IPS-15b (cell line): Measurements from ENCODE around the gene KATNAL1.

Experiments used
- H3K27me3 ChIP-seq: one replicate; pipeline ENCODE4 v1.6.1; 2013; ENCODE audit warnings: low read length; ENCODE audit not compliant: control insufficient read depth, insufficient read depth
- H3K36me3 ChIP-seq: one replicate; pipeline ENCODE4 v1.6.1; 2013; ENCODE audit warnings: low read length; ENCODE audit not compliant: control insufficient read depth, insufficient read depth
- H3K4me1 ChIP-seq: one replicate; pipeline ENCODE4 v1.6.1; 2013; ENCODE audit warnings: mild to moderate bottlenecking, low read length; ENCODE audit not compliant: control insufficient read depth, insufficient read depth
- H3K4me3 ChIP-seq: one replicate; pipeline ENCODE4 v1.5.1; 2013; ENCODE audit warnings: low read depth, low read length
- H3K9ac ChIP-seq: one replicate; pipeline ENCODE4 v1.6.1; 2013; ENCODE audit warnings: low read depth, mild to moderate bottlenecking, low read length
- H3K9me3 ChIP-seq: one replicate; pipeline ENCODE4 v1.6.1; 2013; ENCODE audit warnings: mild to moderate bottlenecking, low read length; ENCODE audit not compliant: control insufficient read depth, insufficient read depth

KATNAL1 gene

DNA sequence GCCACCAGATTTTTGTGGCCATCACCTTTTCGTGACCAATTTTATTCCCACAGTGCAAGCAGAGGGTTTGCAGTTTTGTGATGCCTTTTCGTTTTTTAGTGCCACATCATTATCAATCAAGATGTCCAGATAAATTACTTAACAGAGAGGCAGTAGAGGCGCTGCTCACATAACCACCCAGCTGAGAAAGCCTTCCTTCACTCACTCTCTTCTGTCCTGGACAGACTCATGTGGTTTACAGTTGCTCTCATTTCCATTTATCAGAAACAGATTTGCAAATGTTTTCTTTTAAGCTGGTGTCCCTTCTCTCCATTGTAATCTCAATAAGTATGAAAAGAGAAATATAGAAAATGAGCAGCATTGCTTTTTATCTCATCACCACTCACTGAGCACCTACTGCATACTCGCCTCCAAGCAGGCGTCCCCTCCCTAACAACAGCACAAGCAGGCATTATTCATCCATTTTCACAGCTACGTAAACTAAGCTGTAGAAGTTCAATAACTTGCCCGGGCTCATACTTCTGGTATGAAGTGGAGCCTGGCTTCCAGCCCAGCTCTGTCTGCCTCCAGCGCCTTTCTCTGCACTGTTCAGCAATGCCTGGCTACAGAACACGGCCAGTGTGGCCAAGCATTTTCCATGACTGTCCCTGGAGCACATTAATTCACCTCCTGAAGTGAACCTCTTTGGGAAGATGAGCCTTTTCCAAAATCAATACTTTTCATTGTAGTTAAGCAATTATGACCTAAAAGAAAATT lies 34.6 kb upstream of the KATNAL1 start:
- no peak overlapping the region for H3K9ac ChIP-seq
- H3K4me3 ChIP-seq = no peak overlapping the region

DNA sequence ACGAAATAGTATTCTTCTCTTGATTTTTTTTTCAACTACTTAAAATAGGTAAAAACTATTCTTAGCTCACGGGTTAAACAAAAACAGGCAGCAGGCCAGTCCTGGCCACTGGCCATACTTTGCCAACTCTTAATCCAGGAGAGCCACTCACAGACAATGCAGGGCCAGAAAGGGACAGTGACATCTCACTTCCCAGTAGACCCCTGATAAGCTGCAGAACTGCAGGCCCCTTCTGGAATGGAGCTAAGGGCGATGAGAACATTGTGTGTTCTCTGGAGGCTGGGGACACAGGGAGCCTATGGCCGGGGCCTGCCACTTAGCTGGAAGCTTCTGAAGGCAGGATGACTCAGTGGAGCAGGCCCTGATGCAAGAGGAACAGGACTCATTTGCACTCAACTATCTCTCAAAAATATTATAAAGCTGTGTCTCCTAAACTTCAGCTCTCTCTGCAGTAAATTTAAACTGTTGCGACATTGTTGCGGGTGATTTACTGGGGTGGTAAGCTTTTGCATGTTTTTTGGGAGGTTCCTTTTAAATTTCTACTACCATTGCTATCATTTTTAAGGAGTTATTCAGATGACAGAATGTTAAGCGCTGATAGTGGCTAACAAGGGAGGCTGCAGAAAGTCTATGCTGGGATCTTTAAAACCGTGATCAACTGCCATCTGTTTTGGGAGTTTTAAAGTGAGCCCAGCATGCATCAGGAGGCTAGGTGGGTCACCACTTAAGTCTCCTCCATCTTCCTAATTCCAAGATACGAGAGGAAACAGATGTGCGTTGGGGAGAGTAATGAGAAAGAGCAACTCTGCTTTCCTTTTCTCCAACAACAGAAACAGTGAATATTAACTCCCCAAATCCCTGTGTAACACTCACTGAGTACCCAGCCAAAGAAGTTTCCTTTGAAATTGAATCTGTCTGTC lies 33.2 kb upstream of the KATNAL1 start:
- H3K9ac ChIP-seq = no peak overlapping the region
- H3K9me3 ChIP-seq = no peaks in the 10 kb centered on the region
- no peaks in the 10 kb centered on the region for H3K27me3 ChIP-seq
- no peak overlapping the region for H3K4me3 ChIP-seq
- no peaks in the 10 kb centered on the region for H3K4me1 ChIP-seq
- H3K36me3 ChIP-seq = no peaks in the 10 kb centered on the region

More for the DNA sequence above, 34.6 kb upstream of the KATNAL1 start:
- no peaks in the 10 kb centered on the region for H3K4me1 ChIP-seq
- H3K9me3 ChIP-seq = no peaks in the 10 kb centered on the region
- H3K36me3 ChIP-seq = no peaks in the 10 kb centered on the region
- H3K27me3 ChIP-seq = no peaks in the 10 kb centered on the region

DNA sequence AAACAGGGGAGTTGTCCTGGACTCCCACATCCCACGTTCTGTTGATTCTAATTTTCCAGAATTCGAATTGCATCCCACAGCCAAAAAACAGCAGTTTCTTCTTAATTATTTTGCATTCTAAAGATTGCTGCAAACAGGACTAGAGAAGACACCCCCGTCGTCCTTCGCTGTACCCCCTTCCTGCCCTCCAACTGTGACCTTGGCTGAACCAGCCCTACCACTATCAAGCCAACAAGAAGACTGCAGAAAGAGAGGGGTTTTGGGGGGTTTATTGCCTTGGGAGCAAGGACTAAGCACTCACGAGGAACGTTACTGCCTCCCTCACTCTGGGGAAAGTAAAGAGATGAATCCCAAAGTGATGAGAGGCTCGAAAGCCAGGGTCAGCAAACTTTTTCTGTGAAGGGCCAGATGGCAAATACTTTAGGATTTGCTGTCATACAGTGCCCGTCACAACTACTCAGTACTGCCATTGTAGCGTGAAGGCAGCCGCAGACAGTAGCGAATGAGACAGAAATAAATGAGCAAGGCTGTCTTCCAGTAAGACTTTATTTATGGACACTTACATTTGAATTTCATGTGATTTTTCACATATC lies 32.5 kb upstream of the KATNAL1 start:
- Histone ChIP-seq H3K4me3 (no peak overlapping the region), H3K36me3 (no peaks in the 10 kb centered on the region), H3K27me3 (no peaks in the 10 kb centered on the region), H3K9me3 (no peaks in the 10 kb centered on the region), H3K4me1 (no peaks in the 10 kb centered on the region), H3K9ac (no peak overlapping the region)

DNA sequence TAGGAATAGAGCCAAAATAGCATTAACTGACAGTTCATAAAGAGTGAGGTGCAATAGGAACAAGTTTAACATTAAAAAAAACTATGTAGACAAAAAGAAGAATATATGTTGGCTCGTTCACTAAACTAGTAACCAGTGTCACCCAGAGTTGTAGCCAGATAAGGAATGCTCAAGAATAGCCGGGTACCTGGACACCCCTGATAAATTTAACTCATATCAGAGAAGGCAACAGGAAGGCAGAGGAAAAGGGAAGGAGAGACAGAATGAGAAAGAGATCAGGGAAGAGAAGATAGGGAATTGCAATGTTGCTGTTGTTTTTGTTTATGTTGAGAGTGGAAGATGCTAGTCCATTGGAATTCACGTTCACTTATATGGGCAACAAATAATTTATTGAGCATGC lies 31.6 kb upstream of the KATNAL1 start:
- no peaks in the 10 kb centered on the region for H3K4me1 ChIP-seq
- no peaks in the 10 kb centered on the region for H3K9me3 ChIP-seq
- no peaks in the 10 kb centered on the region for H3K27me3 ChIP-seq
- no peak overlapping the region for H3K4me3 ChIP-seq
- H3K9ac ChIP-seq = no peak overlapping the region
- no peaks in the 10 kb centered on the region for H3K36me3 ChIP-seq

DNA sequence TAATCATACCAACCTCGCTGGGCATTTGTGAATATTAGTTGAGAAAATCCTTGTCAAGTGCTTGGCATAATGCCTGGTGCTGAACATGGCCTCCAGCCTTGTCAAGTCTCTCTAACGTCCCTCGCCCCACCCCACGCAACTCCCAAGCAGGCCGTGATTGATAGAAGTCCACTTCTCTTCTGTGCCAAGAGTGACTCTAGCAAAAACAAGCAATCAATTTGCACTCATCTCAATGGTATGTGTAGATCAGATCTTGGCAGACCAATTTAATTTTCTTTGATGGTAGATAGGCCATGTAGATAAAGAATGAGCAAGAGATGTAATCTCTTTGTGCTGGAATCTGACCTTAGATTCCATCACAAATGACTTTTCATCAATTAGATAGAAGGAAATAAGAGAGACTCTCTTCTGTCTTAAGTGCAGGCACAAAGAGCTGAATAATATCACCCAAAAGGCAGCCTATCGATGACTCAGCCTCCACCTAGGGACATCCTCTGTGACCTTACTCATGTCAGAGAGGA lies 31.0 kb upstream of the KATNAL1 start:
- Histone ChIP-seq H3K4me1 (no peaks in the 10 kb centered on the region), H3K9ac (no peak overlapping the region), H3K4me3 (no peak overlapping the region), H3K36me3 (no peaks in the 10 kb centered on the region), H3K9me3 (no peaks in the 10 kb centered on the region), H3K27me3 (no peaks in the 10 kb centered on the region)

DNA sequence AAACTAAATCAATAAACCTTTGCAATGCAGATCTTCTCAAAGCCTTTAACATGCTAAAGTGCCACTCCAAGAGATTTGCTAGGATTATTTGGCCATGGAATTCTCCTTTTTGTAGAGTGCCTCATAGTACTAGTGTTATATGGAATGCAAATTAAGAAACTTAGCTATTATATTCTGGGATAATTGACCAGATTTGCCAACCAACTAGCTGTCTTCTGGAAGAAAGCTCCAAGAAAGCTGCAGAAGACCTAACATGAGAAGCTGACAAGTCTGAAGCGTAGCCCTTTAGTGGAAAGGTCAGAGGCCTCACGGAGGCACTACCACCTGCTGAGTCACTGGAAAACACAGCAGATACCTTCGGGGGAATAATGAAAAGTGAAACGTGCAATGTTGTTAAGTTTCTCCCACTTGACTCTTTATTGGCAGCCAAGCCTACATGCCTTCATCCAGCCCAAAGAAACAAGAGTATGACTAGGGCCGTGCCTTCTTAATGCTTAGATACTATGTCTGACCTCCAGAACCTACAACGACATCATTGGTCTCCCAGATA lies 29.8 kb upstream of the KATNAL1 start:
- Histone ChIP-seq H3K9me3 (no peaks in the 10 kb centered on the region), H3K36me3 (no peaks in the 10 kb centered on the region), H3K4me3 (no peak overlapping the region), H3K9ac (no peak overlapping the region), H3K27me3 (no peaks in the 10 kb centered on the region), H3K4me1 (no peaks in the 10 kb centered on the region)

DNA sequence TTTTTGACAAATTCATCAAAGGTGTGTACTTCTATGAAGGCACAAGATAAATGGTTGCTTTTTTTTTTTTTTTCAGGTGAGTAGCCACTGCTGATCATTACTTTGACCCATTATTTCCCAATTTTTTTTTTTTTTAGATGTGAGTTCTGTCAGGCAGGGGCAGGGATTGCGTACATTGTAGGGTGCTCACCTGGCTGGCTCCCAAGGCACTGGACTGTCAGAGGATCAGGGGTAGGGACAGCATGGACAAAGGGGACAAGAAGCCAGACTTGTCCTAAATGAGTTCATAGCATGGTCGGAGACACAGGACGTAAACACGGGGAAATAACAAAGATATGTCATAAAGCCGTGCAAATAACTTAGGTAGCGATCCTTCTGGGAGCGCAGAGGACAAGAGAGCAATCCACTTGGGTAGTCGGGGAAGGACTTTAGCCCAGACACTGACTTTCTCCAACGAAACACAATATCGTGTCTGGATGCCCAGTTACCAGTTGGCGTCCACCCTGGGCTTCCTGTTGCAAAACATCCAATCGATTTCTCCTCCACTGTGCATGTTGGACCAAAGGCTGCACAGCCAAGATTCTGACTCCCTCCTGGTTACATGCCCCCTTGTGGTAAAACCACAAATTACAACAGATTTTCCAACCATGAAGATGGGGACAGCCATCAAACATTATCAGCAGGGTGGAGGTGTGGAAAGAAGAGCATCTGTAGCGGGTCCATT lies 27.5 kb upstream of the KATNAL1 start:
- Histone ChIP-seq H3K36me3 (no peaks in the 10 kb centered on the region), H3K4me1 (no peaks in the 10 kb centered on the region), H3K9ac (no peak overlapping the region), H3K9me3 (no peaks in the 10 kb centered on the region), H3K27me3 (no peaks in the 10 kb centered on the region), H3K4me3 (no peak overlapping the region)

DNA sequence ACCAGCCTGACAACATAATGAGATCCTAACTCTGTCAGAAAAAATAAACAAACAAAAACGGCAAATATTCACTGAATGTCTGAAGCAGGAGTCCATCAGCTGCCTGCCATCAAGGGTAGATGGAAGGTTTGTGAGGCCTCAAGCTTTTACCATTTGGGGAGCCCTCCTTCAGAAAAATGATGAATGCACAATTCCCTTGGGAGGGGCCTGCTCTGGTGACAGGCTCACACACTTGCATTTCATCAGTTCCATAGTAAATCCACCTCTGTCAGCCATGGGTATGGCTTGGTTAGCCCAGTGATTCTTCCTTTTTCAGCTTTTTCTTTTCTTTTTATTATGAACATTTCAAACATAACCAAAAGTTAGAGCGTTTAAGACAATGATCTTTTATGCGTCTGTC lies 26.3 kb upstream of the KATNAL1 start:
- Histone ChIP-seq H3K27me3 (no peaks in the 10 kb centered on the region), H3K9me3 (no peaks in the 10 kb centered on the region), H3K9ac (no peak overlapping the region), H3K4me3 (no peak overlapping the region), H3K4me1 (no peaks in the 10 kb centered on the region), H3K36me3 (no peaks in the 10 kb centered on the region)

DNA sequence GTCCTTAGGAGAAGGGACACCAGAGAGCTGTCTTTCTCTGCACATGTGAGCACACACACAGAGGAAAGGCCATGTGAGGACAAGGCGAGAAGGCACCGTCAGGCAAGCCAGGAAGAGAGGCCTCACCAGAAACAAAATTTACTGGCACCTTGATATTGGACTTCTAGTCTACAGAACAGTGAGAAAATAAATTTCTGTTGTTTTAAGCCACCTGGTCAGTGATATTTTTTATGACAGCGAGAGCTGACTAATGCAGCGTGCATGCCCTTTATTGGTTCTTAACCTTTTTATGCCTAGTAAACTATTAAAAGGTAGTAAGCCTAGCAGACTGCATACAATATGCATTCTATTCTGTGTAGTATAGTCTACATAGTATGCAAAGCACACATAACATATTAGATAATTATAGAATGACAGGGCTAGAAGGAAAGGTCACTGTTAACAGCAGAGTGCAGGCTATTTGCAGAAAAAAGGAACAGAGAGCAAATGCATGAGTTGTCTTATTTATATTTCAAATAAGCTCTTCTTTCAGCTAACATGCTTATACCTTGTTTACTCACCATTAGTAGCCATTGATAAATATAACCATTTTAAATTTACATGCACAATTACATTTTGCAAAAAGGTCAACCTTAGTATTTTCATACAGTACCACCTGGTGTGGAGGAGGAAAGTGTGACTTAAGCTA lies 25.2 kb upstream of the KATNAL1 start:
- Histone ChIP-seq H3K9ac (no peak overlapping the region), H3K4me3 (no peak overlapping the region), H3K36me3 (no peaks in the 10 kb centered on the region), H3K9me3 (no peaks in the 10 kb centered on the region), H3K27me3 (no peaks in the 10 kb centered on the region), H3K4me1 (no peaks in the 10 kb centered on the region)

DNA sequence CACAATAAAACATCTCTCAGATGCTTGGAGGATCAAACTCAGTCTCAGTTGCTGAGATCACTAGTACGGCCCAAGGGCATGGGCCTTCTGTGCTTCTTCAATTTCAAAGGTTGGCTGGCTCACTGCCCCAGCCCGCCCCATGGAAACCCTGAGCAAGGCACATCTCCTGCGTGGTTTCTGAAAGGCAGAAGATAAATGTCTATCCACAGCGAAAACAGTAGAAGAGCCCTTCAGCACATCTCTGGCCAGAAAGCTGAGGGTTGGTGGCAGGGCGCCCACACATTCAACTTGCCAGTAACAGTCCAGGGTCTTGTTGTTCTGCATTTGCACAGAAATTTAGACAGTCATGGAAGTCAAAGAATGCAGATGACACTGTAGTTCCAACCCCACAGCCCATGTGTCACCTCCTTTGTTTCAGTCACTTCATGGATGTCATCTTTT lies 24.0 kb upstream of the KATNAL1 start:
- Histone ChIP-seq H3K4me1 (no peaks in the 10 kb centered on the region), H3K27me3 (no peaks in the 10 kb centered on the region), H3K9ac (no peak overlapping the region), H3K36me3 (no peaks in the 10 kb centered on the region), H3K4me3 (no peak overlapping the region), H3K9me3 (no peaks in the 10 kb centered on the region)
